GM19035 (cell line): ENCODE results near the gene LAMA2.

Experiments used
- ATAC-seq: cut with Tn5 transposase; IDR thresholded peaks from one replicate; pipeline ENCODE4 v1.9.1; 2021; ENCODE audit not compliant: unreplicated experiment

The LAMA2 gene

DNA sequence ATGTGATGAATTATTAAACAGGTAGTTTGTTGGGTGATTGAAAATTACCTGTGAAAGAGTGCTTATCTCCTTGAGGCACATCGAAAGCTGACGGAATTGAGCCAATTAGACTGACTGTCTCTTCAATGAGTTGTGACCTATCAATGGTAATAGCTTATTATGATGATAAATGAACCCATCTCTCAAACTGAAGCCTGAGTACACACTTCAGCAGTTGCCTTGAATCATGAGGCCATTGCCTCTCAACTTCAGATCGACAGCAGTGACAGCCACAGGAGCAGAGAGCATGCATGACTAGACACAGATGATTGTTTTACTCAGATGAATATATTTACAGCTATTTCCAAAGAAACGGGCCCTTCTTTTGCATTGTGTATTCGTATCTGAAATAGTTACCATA lies 323.9 kb downstream of the LAMA2 start:
- ATAC-seq, result no peak

DNA sequence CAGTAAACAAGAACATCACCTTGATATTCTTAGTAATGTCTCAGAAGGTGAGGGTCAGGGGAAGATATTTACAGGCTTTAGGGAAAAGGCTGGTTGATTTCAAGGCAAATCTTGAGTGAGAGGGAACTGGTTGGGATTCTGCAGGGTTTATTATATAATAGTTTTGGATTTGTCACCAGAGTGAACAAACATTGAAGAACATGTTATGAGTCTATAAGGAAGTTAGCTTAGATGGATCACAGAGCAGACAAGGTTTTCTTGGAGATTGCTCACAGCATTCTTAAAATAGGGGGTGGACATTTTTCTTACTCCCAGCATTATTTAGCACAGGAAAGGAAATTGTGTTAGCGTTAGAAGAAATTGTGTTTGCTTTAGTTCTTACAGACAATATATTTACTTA lies 324.9 kb downstream of the LAMA2 start:
- ATAC-seq, result no peak

DNA sequence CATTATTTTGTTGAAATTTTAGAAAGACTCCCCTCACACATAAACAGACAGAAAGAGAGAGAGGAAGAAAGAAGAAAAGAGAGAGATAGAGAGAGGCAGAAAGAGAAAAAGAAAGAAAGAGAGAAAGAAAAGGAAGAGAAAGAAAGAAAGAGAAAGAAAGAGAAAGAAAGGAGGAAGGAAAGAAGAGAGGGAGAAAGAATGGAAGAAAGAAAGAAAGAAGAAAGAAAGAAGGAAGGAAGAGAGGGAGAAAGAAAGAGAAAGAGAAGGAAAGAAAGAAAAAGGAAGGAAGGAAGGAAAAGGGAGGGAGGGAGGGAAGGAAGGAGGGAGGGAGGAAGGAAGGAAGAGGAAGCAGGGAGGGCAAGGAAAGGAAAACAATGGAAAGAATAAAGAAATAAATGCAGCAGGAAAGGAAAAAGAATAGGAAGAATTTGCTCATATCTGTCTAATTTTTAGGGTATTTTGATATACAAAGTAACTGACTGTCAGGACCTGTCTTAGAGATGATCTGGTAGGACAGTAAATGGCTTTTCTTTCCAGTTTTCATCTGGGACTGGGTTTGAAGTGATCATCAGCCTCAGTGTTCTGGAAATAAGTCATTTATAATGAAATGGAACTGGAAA lies 325.6 kb downstream of the LAMA2 start:
- no peak for ATAC-seq

DNA sequence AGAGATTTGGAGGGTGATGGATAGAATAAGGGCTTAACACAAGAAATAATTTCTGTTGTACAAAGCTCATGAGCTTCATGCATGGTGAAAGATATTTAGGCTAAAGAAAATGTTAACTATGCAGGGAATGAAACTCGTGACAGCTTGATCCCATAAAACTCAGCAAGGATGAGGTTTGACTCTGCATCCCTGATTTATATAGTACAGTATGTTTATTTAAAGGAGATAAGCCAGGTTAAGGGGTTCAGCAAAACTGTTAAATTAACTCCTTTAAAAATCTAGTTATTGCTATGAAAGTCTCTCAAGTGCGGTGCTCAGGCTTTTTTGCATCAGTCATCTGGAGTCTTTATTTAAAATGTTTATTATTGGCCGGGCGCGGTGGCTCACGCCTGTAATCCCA lies 326.4 kb downstream of the LAMA2 start:
- no peak for ATAC-seq

DNA sequence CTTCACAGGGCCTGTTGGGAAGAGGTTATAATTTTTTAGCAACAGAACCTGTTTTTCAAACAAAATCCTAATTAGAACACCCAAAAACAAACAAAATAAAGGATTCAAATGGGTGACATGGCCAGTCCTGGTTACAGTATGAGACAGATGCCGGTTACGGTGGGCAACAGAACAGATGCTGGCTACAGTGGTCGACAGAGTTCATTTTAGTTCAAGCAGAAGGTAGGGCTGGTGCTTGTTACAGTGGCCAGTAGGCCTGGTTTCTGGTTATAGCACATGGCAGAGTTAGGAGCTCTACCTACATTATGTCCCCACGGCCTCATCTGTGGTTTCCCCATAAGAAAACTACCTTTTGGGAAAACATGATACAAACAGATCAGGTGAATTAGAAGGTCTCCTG lies 327.7 kb downstream of the LAMA2 start:
- no peak for ATAC-seq

DNA sequence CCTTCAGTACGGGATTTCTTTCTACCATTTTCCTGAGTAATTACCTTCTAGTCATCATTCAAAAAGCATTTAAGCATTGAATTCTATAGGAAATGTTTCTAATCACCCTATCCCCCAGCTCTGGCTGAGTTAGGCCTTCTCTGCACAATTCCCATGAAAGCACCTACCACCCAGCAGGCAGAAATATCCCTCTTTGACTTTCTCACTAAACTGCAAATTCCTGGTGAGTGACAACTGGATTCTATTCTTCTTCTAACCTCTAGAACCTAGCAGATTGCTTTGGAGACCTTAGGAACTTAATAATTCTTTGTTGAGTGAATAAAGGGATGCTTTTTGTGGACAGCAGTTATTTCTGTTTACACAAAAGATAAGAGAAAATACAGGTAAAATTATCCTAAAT lies 328.7 kb downstream of the LAMA2 start:
- no peak for ATAC-seq

DNA sequence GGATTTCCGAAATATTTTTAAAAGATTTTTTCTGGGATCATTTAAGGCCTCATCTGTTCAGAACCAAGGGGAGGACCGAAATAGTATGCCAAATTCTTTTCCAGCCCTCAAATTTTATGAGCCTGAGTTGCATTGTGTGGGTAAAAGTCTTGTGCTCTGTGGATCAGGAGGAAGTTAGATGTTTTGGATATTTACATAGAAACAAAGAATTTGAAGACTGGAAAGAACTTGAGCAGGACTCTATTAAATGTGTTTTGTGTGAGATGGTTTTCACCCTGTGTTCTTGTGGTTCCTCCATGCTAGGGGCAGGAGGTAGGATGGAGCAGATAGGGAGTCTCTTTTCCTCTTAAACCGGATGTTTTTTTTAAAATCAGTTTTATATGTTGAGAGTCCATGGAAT lies 329.1 kb downstream of the LAMA2 start:
- ATAC-seq, result no peak

DNA sequence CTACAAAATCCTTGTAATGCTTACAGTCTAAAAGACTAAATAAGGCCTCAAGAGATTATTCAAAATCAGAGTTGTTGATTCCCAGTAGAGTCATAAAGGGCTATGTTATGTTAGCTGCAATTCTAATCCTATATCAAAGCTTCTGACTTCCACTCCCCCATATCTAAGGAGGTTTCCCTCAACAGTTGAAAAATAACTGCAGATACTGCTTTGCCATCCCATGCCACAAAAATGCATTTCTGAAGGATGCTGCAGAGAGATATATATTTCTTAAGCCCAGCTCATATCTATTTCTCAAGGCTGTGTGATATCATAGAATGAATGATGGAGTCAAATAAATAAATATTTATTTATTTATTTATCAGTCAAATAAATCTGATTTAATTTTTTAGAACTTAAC lies 332.3 kb downstream of the LAMA2 start:
- no peak for ATAC-seq

DNA sequence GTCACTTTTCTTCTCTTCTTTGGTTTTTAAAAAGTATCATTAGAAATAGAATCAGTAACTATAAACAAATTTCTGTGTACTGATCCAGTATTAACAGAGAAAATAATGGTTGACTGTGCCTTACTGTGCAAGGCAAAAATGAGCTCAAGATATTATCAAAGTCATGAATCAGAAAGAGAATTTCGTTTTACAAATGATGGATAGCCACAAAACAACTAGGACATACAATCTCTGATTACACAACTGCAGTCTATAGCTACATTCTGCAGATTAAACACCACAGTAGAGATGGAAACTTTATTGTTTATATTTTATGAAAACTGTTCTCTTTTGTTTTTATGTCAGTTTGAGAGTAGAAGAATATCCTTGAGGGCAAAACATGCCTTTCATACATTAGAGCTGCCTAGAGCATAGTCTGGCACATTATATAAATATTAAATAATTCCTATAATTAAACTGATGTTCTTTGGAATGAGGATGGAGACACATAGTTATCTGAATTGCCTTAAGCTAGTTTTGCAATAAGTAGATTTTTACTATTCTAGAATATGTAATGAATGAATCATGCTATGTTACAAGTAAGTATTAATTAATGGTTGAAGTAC lies 333.1 kb downstream of the LAMA2 start:
- ATAC-seq, result no peak

DNA sequence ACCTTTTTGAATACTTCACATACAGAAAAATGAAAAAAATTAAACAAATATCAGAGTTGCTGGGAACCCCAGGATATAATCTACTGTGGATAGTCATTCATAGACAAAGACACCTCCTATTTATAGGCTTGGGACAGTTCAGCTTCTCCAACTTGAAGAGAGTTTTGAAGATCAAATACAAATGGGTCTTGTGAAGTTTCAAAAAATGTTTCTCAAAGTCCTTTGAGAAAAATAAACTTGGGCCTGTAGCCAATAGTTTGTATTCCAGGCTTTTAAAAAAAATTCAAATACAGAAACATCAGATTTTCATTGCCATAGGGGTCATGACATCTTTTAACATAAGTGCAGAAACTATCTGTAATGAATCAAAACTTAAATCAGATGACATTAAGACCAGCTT lies 334.8 kb downstream of the LAMA2 start:
- no peak for ATAC-seq

DNA sequence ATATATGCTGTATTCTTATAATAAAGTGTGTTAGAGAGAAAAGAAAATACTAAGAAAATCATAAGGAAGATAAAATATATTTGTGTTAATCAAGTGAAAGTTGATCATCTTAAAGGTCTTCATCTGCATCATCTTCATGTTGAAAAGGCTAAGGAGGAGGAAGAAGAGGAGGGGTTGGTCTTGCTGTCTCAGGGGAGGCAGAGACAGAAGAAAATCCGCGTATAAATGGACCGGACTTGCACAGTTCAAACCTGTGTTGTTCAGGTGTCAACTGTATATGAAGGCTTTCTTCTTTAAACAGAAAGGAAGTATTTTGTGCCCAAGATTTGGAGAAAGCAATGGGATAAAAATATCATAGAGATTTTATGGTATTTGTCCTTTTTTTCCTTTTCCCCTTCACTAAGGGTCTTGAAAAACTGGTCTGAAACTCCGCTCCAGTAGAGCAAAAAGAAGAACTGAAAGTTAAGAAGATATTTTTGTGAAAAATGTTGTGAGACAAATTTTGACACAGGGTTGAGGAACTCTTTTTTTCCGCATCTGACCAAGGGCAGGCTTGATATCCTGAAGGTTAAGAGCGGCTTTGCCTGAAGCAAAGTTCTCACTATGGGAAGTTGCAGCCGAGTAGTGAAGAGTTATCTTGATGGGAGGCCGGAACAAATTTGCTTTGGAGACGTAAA lies 350.7 kb downstream of the LAMA2 start:
- peak; percentile 45 for ATAC-seq

DNA sequence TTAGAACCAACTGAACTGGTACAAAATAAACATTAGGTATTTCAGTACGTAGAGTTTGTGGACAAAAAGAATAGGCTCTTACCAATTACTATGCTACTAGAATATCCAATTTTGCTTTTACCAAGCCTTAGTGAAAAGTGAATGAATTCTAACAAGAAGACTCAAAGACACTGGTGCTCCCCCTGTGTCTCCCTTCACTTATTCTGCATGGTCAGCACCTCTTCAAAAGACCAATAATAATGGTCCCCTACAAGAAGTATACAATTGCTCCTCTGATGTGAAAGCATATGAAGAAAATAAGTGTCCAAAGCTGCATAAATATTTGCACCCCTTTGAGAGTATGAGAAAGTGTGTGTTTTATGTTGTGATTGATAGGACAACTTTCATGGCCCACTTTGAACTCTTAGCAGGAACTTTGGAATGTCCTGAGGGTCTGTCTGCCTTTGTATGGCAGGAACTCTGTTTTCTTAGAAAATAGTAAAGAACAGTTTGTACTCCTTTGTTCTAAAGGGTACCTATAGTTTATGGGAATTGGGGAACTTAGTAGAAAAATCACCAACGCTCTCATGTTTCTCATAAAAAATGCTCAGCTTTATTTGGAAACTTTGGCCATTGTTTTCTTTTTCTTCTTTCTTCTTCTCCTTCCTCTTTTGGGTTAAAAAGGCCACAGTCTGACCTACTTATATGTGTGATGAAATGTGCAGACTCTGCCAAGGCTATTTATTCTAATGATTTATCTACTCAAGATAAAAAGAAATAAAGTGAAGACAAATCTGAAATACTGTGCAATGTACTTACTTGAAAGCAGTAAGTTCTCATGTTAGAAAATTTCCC lies 352.4 kb downstream of the LAMA2 start:
- no peak for ATAC-seq

DNA sequence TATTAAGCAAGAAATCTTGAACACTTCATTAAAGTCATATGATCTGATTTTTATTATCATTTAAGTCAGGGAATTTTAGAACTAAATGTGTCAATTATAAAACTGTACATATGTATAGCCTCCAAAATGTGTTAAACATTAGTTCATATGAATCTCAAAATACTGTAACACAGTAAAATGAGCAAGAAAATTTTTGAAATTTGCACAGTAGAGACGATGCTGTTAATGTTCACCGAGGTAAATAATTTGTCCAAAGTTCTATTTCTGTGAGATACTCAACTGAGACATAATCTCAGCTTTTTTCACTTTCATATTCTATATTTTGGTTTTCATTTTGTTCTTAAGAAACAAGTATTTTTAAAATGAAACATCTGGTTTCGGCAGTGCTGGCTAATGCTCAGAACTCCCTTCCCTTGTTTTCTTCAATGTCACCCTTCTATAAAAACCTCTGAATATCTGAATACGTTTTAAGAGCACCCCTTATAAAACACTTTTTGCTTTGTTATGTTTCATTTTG lies 353.1 kb downstream of the LAMA2 start:
- peak; percentile 66 for ATAC-seq

DNA sequence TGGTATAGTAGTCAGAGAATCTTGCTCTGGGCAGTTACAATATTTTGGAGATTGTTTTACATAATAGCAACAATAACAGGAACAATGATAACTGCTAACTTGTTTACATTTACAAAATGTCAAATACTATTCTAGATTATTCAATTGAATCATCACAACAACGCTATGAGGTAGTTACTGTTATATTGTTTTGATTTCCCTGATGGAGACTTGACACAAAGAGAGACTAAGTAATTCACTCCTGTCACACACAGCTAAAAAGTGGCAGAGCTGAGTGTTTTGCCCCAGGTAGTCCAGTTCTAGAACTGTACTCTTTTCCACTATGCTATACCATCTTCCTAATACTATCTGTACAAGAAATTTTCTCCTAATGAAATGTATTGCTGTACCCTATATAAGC lies 356.1 kb downstream of the LAMA2 start:
- no peak for ATAC-seq

DNA sequence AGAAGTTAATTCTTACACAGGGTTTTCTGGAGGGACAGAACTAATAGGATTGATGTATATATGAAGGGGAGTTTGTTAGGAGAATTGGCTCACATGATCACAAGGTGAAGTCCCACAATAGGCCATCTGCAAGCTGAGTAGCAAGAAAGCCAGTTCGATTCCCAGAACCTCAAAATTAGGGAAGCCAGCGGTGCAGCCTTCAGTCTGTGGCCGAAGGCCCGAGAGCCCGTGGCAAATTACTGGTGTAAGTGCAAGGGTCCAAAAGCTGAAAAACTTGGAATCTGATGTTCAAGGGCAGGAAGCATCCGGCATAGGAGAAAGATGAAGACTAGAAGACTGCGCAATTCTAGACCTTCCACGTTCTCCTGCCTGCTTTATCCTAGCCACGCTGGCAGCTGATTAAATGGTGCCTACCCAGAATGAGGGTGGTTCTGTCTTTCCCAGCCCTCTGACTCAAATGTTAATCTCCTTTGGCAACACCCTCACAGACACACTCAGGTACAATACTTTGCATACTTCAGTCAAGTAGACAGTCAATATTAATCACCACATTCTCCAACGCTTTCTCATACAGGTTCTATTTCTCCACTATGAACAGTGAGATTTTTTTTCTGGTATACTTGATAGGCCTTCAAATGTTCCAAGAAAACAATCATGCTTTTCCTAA lies 357.0 kb downstream of the LAMA2 start:
- no peak for ATAC-seq

DNA sequence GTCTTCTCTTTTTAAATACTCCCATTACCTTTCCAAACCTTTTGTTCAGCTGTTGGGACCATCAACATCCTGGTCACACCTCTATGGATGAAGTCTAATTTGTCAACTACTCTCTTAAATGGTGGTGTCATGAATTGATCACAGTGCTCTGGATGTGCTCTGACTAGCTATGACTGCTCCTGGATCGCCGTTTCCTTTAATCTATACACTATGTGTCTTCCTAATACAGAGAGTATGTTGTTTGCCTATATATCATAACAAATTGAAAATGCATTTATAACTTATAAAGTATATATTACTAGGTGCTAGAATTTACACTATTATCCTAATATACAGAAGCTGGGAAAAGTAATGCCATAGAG lies 357.5 kb downstream of the LAMA2 start:
- ATAC-seq, result no peak

DNA sequence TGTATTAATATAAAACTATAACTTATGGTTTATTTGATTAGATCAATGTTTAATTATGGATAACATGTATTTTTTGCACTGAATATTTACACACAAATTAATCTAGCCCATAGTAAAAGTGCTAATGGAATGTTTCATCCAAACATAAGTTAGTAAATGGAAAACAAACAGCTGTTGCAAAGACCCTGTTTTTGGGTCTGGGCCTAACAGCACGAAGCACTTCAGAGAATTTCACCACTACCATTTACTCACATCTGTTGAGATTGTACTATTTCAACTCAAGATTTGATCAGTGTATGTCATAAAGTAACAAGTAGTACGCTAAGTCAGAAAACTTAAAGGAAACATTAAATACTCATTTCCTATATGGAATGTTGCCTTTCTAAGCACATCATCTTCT lies 359.6 kb downstream of the LAMA2 start:
- ATAC-seq, result no peak

DNA sequence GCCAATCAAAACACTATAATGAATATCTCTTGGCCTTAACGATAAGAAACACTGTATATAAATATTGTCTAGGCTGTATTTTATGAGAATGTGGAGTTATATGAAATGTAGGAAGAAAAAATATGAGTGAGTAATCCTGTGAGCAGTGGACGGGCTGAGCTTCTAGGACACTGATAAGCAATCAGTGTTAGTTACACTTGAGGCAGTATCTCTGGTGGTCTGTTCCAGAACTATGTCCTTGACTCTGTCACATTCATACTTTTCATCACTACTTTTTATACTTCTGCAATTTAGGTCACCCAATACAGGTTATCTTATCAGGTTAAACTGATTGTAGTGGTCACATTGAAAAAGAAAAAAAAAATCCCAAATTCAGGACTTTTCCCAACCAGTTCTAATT lies 360.4 kb downstream of the LAMA2 start:
- ATAC-seq, result no peak

DNA sequence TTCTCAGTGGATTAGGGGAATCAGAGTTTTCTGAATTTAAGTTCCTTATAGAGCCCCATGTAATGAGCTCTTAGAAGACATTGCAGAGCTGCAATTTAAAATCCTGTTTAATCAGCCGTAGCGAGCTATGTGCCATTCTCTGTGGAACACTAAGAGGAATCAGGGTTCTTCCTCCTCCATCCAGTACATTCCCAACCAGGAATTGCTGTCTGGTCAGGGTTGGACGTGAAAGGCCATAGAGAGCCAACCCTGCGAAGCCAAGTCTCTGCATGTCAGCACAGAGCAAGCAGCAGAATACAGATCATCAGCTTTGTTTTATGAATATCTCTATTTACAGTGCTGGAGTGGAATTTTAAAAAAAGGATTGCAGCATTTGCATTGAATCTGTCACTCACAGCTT lies 366.0 kb downstream of the LAMA2 start:
- ATAC-seq, result no peak

DNA sequence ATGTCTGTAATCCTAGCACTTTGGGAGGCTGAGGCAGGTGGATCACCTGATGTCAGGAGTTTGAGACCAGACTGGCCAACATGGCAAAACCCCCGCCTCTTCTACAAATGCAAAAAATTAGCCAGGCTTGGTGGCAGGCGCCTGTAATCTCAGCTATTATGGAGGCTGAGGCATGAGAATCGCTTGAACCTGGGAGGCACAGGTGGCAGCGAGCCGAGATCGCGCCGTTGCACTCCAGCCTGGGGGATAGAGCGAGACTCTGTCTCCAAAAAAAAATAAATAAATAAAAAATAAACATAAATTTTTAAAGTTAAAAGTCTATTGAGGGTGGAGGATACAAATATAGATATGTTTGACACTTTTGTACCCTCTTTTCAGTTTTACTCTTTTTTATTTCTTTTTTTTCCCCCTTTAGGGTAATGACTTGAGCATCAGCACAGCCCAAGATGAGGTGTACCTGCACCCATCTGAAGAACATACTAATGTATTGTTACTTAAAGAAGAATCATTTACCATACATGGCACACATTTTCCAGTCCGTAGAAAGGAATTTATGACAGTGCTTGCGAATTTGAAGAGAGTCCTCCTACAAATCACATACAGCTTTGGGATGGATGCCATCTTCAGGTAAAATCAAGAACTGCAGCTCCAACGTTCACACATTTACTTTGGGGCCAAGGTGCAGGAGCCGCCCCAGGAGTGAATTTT lies 368.9 kb downstream of the LAMA2 start:
- ATAC-seq, result peak; percentile 94
